Measurements from ENCODE around the gene SERINC5. TPM values are rescaled to one million over a fixed set of nuclear protein-coding genes. Genes with fewer than 3 reads are reported as not detected.
"Not testable (repeated sequence)": the region's sequence is repeated elsewhere in the genome, so short reads cannot be mapped to it uniquely, and the experiment has no call there.

The SERINC5 gene
- total RNA-seq, 2 donors from 2014 or later, result 147 to 152 TPM

GRCh38 chr5:80153586-80154126 lies 102.2 kb downstream of the SERINC5 start:
- intact Hi-C loops (cut with DNase I, micrococcal nuclease), result no loop called here
- DNase-seq (peak; percentile 30 to 48), ATAC-seq (peak; percentile 88)

GRCh38 chr5:80152778-80153177 lies 103.1 kb downstream of the SERINC5 start:
- no peak for DNase-seq
- peak; percentile 11 for ATAC-seq
- intact Hi-C loops (cut with DNase I, micrococcal nuclease), result no loop called here

- intact Hi-C loops (cut with DNase I, micrococcal nuclease), result no loop called here
- ATAC-seq, result no peak
- no peak for DNase-seq
Measured at GRCh38 chr5:80151890-80152289, 104.0 kb downstream of the SERINC5 start.

- no peak for DNase-seq
- ATAC-seq, result no peak
- intact Hi-C loops (cut with DNase I, micrococcal nuclease), result no loop called here
Measured at GRCh38 chr5:80150731-80151130, 105.1 kb downstream of the SERINC5 start.

- DNase-seq (no peak), ATAC-seq (no peak)
- intact Hi-C loops (cut with DNase I, micrococcal nuclease), result no loop called here
Measured at GRCh38 chr5:80149161-80149609, 106.7 kb downstream of the SERINC5 start.

- no peak for DNase-seq
- intact Hi-C loops (cut with DNase I, micrococcal nuclease), result no loop called here
- ATAC-seq, result no peak
Measured at GRCh38 chr5:80147119-80147815, 108.6 kb downstream of the SERINC5 start.

- intact Hi-C loops (cut with DNase I, micrococcal nuclease), result no loop called here
- ATAC-seq, result no peak
- no peak for DNase-seq
Measured at GRCh38 chr5:80146046-80146445, 109.8 kb downstream of the SERINC5 start.

- DNase-seq, result no peak
- intact Hi-C loops (cut with DNase I, micrococcal nuclease), result no loop called here
- no peak for ATAC-seq
Measured at GRCh38 chr5:80143491-80143890, 112.4 kb downstream of the SERINC5 start.

GRCh38 chr5:80142996-80143395 lies 112.9 kb downstream of the SERINC5 start:
- no peak for ATAC-seq
- intact Hi-C loops (cut with DNase I, micrococcal nuclease), result no loop called here
- DNase-seq, result no peak

- intact Hi-C loops (cut with DNase I, micrococcal nuclease), result no loop called here
- DNase-seq (no peak), ATAC-seq (no peak)
Measured at GRCh38 chr5:80141681-80142080, 114.2 kb downstream of the SERINC5 start.

- intact Hi-C loops (cut with DNase I, micrococcal nuclease), result no loop called here
- DNase-seq (peak; percentile 54 to 83), ATAC-seq (peak; percentile 9)
Measured at GRCh38 chr5:80141147-80141671, 114.6 kb downstream of the SERINC5 start.

- DNase-seq (no peak), ATAC-seq (no peak)
- intact Hi-C loops (cut with DNase I, micrococcal nuclease), result no loop called here
Measured at GRCh38 chr5:80140496-80140895, 115.4 kb downstream of the SERINC5 start.

- DNase-seq (peak in 1 of 2 donors; percentile 45), ATAC-seq (peak; percentile 92)
- intact Hi-C loops (cut with DNase I, micrococcal nuclease), result no loop called here
Measured at GRCh38 chr5:80139466-80139972, 116.3 kb downstream of the SERINC5 start.

- intact Hi-C loops (cut with DNase I, micrococcal nuclease), result no loop called here
- ATAC-seq, result no peak
Measured at GRCh38 chr5:80138486-80138885, 117.4 kb downstream of the SERINC5 start.

GRCh38 chr5:80136798-80137197 lies 119.0 kb downstream of the SERINC5 start:
- intact Hi-C loops (cut with DNase I, micrococcal nuclease); DNase-seq; ATAC-seq: not testable (repeated sequence)

More at GRCh38 chr5:80138486-80138885, 117.4 kb downstream of the SERINC5 start:
- no peak for DNase-seq

- intact Hi-C loops (cut with DNase I, micrococcal nuclease), result no loop called here
- ATAC-seq (no peak), DNase-seq (no peak)
Measured at GRCh38 chr5:80134876-80135275, 121.0 kb downstream of the SERINC5 start.

GRCh38 chr5:80129146-80129545 lies 126.7 kb downstream of the SERINC5 start:
- DNase-seq (no peak), ATAC-seq (no peak)
- intact Hi-C loops (cut with DNase I, micrococcal nuclease), result no loop called here

- intact Hi-C loops (cut with DNase I, micrococcal nuclease), result no loop called here
- no peak for DNase-seq
- no peak for ATAC-seq
Measured at GRCh38 chr5:80128141-80128540, 127.7 kb downstream of the SERINC5 start.

GRCh38 chr5:80127116-80127552 lies 128.7 kb downstream of the SERINC5 start:
- ATAC-seq, result no peak
- no peak for DNase-seq
- intact Hi-C loops (cut with DNase I, micrococcal nuclease), result no loop called here

GRCh38 chr5:80125962-80126480 lies 129.8 kb downstream of the SERINC5 start:
- no peak for DNase-seq
- ATAC-seq, result no peak
- intact Hi-C loops (cut with DNase I, micrococcal nuclease), result no loop called here

Data from left colon (tissue), 2 donors.